B cell (primary cell): Measurements from ENCODE around the gene PUM1. TPM values are rescaled to one million over a fixed set of nuclear protein-coding genes. Genes with fewer than 3 reads are reported as not detected.
"Not testable (repeated sequence)": the region's sequence is repeated elsewhere in the genome, so short reads cannot be mapped to it uniquely, and the experiment has no call there.

ENCODE experiments used
- ATAC-seq: fragments of 200-7000 bp; cut with Tn5 transposase; one replicate; pipeline ENCODE4 v1.10.0; 2021; ENCODE audit warnings: low read depth, mild to moderate bottlenecking, moderate number of reproducible peaks, moderate library complexity
- CTCF ChIA-PET: fragments of 350-600 bp; sonication (Branson Sonifier 250); formaldehyde crosslinking; loops from one replicate; lab custom pipeline; 2021; ENCODE audit warnings: antibody characterized with exemption, inconsistent platforms; lab: Charles Lee
- POLR2A ChIA-PET: fragments of 350-600 bp; sonication (Branson Sonifier 250); formaldehyde crosslinking; loops from one replicate; lab custom pipeline; 2021; ENCODE audit warnings: antibody characterized with exemption; lab: Charles Lee
- DNase-seq: peaks from one replicate; pipeline ENCODE4 v3.0.0; 2013
- H2AFZ ChIP-seq: 2 replicates; pipeline ENCODE4 v1.6.1; 2012; ENCODE audit warnings: mild to moderate bottlenecking, low read depth, low read length; ENCODE audit not compliant: insufficient read depth, poor library complexity, severe bottlenecking
- H3K27ac ChIP-seq, 2 donors: 1 replicate in 1 of 2; 2 replicates in 1 of 2; pipeline ENCODE4 v1.5.1; 2012 to 2013; ENCODE audit warnings: low read length in 2 of 2, mild to moderate bottlenecking in 2 of 2, moderate library complexity in 1 of 2
- H3K27me3 ChIP-seq, 4 experiments: fragments of 200-600 bp in 1 of 4; sonication (generic) in 1 of 4; replicated peaks in 1 of 4; 1 replicate in 2 of 4; 2 replicates in 2 of 4; pipeline versions ENCODE4 v1.6.1 to v1.7.0; 2013 to 2016; ENCODE audit warnings: low read length in 3 of 4, mild to moderate bottlenecking in 2 of 4, mixed read lengths in 1 of 4, moderate library complexity in 1 of 4; ENCODE audit not compliant: insufficient read depth in 4 of 4, control insufficient read depth in 3 of 4; ENCODE audit errors: control extremely low read depth in 1 of 4
- H3K36me3 ChIP-seq, 2 experiments: replicated peaks in 1 of 2; 1 replicate in 1 of 2; 2 replicates in 1 of 2; pipeline versions ENCODE4 v1.6.1 to v1.7.1; 2013; ENCODE audit warnings: low read length in 1 of 2; ENCODE audit not compliant: insufficient read depth in 2 of 2, control insufficient read depth in 1 of 2; ENCODE audit errors: control extremely low read depth in 1 of 2, extremely low read depth in 1 of 2
- H3K4me1 ChIP-seq, 2 donors: fragments of 200-600 bp in 1 of 2; sonication (generic) in 1 of 2; 1 replicate in 1 of 2; 2 replicates in 1 of 2; pipeline versions ENCODE4 v1.5.1 to v1.6.1; 2013 to 2017; ENCODE audit warnings: low read length in 2 of 2; ENCODE audit not compliant: control insufficient read depth in 2 of 2, insufficient read depth in 2 of 2
- H3K4me2 ChIP-seq: replicated peaks from 2 replicates; pipeline ENCODE3; 2012; ENCODE audit warnings: mild to moderate bottlenecking, low read depth, low read length; ENCODE audit not compliant: poor library complexity, severe bottlenecking
- H3K4me3 ChIP-seq, 5 experiments: fragments of 200-600 bp in 1 of 5; sonication (generic) in 1 of 5; 1 replicate in 3 of 5; 2 replicates in 2 of 5; pipeline versions ENCODE4 v1.5.1 to v1.7.0; 2011 to 2016; ENCODE audit warnings: low read length in 4 of 5, mild to moderate bottlenecking in 4 of 5, low read depth in 2 of 5, control low read depth in 1 of 5, moderate library complexity in 1 of 5; ENCODE audit not compliant: insufficient read depth in 1 of 5; ENCODE audit errors: control extremely low read depth in 1 of 5, extremely low read depth in 1 of 5
- H3K79me2 ChIP-seq: fragments of 200-600 bp; sonication (generic); one replicate; pipeline ENCODE4 v1.6.0; 2016; ENCODE audit warnings: low read length; ENCODE audit not compliant: control insufficient read depth, insufficient read depth
- H3K9ac ChIP-seq: fragments of 200-600 bp; sonication (generic); 2 replicates; pipeline ENCODE4 v1.6.1; 2017; ENCODE audit warnings: mild to moderate bottlenecking, low read length, moderate library complexity
- H3K9me3 ChIP-seq, 3 donors: one replicate each; pipeline versions ENCODE4 v1.6.1 to v1.7.1; 2013; ENCODE audit warnings: low read length in 2 of 3; ENCODE audit not compliant: control insufficient read depth in 2 of 3, insufficient read depth in 1 of 3; ENCODE audit errors: control extremely low read depth in 1 of 3
- H4K20me1 ChIP-seq: 2 replicates; pipeline ENCODE4 v1.6.0; 2012; ENCODE audit warnings: mild to moderate bottlenecking, low read length; ENCODE audit not compliant: insufficient read depth, control insufficient read depth, poor library complexity, severe bottlenecking
- H3K27ac Mint-ChIP-seq: one replicate; pipeline ENCODE4 v1.8.0; 2021; ENCODE audit warnings: mixed read lengths
- H3K27me3 Mint-ChIP-seq: one replicate; pipeline ENCODE4 v1.8.0; 2021; ENCODE audit warnings: mixed read lengths
- H3K4me1 Mint-ChIP-seq: one replicate; pipeline ENCODE4 v1.8.0; 2021; ENCODE audit warnings: mixed read lengths
- H3K4me3 Mint-ChIP-seq: one replicate; pipeline ENCODE4 v1.8.0; 2021; ENCODE audit warnings: mixed read lengths
- H3K9me3 Mint-ChIP-seq: one replicate; pipeline ENCODE4 v1.8.0; 2022; ENCODE audit warnings: mixed read lengths; ENCODE audit not compliant: insufficient read depth
- CTCF ChIP-seq: fragments of 200-600 bp; IDR thresholded peaks from one replicate; pipeline ENCODE4 v1.8.0; 2022; ENCODE audit warnings: antibody characterized with exemption, mild to moderate bottlenecking
- EZH2 ChIP-seq: IDR thresholded peaks from 2 replicates; pipeline ENCODE4 v1.6.1; 2012; ENCODE audit warnings: borderline replicate concordance, low read depth, mild to moderate bottlenecking, moderate library complexity, low read length; ENCODE audit not compliant: insufficient read depth, poor library complexity, severe bottlenecking
- WGBS: methylation state at CpG from one replicate; pipeline ENCODE4 v1.1.5; 2013; ENCODE audit warnings: missing lambda C conversion rate; ENCODE audit not compliant: insufficient coverage; 5-methylcytosine and 5-hydroxymethylcytosine counted together
- intact Hi-C: fragments of 100-400 bp; cut with micrococcal nuclease; formaldehyde crosslinking; loops from one replicate; pipeline ENCODE4 v1.10.0; 2022
- polyA plus RNA-seq: library from polyadenylated mRNA; depleted of rRNA; stranded (reverse); fragments of >200 nt; gene quantifications from 2 replicates; pipeline ENCODE4 v1.2.3, GENCODE V29; 2012
- total RNA-seq, 2 donors: library from RNA; stranded (reverse); fragments of 120-200 nt in 1 of 2; gene quantifications; 1 replicate in 1 of 2; 2 replicates in 1 of 2; pipeline versions ENCODE4 v1.2.3 to v1.2.4, GENCODE V29; 2013 to 2022

PUM1 gene
- total and polyA plus RNA-seq, 2 donors (not counting 1 experiment from before 2014, with no cell fraction given): 52.8 to 177 TPM

GRCh38 chr1:30936541-30937171 lies 128.9 kb downstream of the PUM1 start:
- no peak overlapping the region for H3K9ac ChIP-seq
- peaks cover 18% of the 10 kb centered on the region for H4K20me1 ChIP-seq
- TF ChIP-seq EZH2 (no peak), CTCF (no peak)
- no peak overlapping the region for H3K4me3 ChIP-seq
- no peak overlapping the region for H3K27ac ChIP-seq
- intact Hi-C loops: loop anchor here (10.0 kb wide), 1 partner anchor 1702 kb away; the partner anchor contains the start of genes MECR and PTPRU
- peaks cover 0 to 11% of the 10 kb centered on the region in 2 donors for H3K4me1 ChIP-seq
- no peaks in the 10 kb centered on the region for H3K9me3 Mint-ChIP-seq
- no peak overlapping the region for H3K4me3 Mint-ChIP-seq
- ChIA-PET POLR2A (no interaction called here), CTCF (no interaction called here)
- H2AFZ ChIP-seq: no peak overlapping the region
- H3K27me3 ChIP-seq: no peaks in the 10 kb centered on the region
- no peaks in the 10 kb centered on the region for H3K9me3 ChIP-seq
- H3K4me2 ChIP-seq: no peak overlapping the region
- peaks cover 24% of the 10 kb centered on the region for H3K4me1 Mint-ChIP-seq
- H3K79me2 ChIP-seq: no peaks in the 10 kb centered on the region
- H3K27me3 Mint-ChIP-seq: no peaks in the 10 kb centered on the region
- no peak for DNase-seq
- ATAC-seq: no peak
- 94% methylated on average over 10 of the region's 20 CpGs for WGBS
- H3K27ac Mint-ChIP-seq: no peak overlapping the region
- peaks cover 5 to 80% of the 10 kb centered on the region in 2 experiments for H3K36me3 ChIP-seq

DNA sequence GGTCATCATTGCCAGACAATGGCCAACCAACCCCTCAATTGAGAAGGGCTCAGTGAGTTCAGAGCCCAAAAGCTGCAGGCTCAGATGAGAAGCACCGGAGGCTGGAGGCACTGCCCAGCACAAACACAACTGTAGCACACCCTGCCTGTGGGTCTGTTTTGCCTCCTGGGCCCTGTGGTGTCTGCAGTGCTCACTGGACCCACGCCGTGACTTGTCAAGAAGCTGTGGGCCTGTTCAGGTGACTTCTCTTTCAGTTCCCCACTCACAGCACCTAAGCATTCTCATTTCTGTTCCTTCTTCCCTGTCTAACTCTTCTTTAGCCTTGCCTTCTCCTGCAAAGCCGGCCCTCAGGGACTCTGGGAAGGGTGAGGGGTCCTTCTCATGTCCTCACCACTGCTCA lies 129.8 kb downstream of the PUM1 start:
- peaks cover 0 to 11% of the 10 kb centered on the region in 2 donors for H3K4me1 ChIP-seq
- peaks cover 24% of the 10 kb centered on the region for H3K4me1 Mint-ChIP-seq
- H3K4me2 ChIP-seq, H3K4me3 Mint-ChIP-seq, H3K79me2 ChIP-seq, H3K9me3 Mint-ChIP-seq, ATAC-seq, H2AFZ ChIP-seq, H3K27me3 ChIP-seq, H3K27ac ChIP-seq, H3K9me3 ChIP-seq, POLR2A ChIA-PET, DNase-seq, H3K4me3 ChIP-seq, H3K27me3 Mint-ChIP-seq, H3K27ac Mint-ChIP-seq, H3K9ac ChIP-seq: not testable (repeated sequence)
- no CpG with 5 or more reads among the region's 4 CpGs for WGBS
- H3K36me3 ChIP-seq: peaks cover 5 to 71% of the 10 kb centered on the region in 2 experiments
- H4K20me1 ChIP-seq: peaks cover 17% of the 10 kb centered on the region
- intact Hi-C loops: loop anchor here (10.0 kb wide), 1 partner anchor 1701 kb away; the partner anchor contains the start of genes MECR and PTPRU
- CTCF ChIA-PET: interaction anchor here (8.4 kb wide), 1 partner anchor 133 kb away, joined by 129 read pairs; no protein-coding TSS in a partner anchor
